GM21515 (cell line): ENCODE data around the gene METTL23.
A peak's percentile ranks its signal among the peaks of the same experiment; 100 is the strongest.
"Not testable (repeated sequence)": the region's sequence is repeated elsewhere in the genome, so short reads cannot be mapped to it uniquely, and the experiment has no call there.

Source experiments
- ATAC-seq: cut with Tn5 transposase; IDR thresholded peaks from one replicate; pipeline ENCODE4 v1.9.1; 2021; ENCODE audit not compliant: unreplicated experiment

Gene METTL23

GRCh38 chr17:76713765-76714164, 12.9 kb upstream of the METTL23 start:
- no peak for ATAC-seq

GRCh38 chr17:76714336-76714735, 12.3 kb upstream of the METTL23 start:
- no peak for ATAC-seq

DNA sequence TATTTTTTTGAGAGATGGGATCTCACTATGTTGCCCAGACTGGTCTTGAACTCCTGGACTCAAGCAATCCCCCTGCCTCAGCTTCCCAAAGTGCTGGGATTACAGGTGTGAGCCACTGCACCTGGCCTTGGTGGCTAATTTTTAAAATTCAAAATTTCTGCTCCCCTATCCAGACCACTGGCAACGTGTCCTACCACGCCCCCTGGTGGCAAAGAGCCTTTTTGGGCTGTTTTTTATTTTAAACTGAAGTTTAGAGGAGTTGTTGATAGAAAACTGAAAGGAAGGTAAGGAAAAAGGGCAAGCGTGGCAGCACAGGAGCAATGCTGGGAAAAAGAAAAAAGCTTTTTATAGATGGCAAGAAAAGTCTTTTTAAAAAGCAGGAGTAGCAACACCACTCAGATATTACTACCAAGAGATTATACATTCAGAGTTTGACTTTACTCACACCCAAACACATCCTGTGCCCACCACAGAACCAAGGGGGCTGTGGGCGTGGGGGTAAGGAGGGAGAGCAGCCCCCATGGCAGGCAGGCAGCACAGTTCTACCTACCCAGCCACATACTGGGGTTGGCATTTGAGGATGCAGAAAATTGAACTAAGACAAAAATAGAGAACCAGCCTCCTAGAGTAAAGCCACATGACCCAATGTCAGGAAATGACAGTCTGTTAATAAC, 11.7 kb upstream of the METTL23 start:
- ATAC-seq, result no peak

DNA sequence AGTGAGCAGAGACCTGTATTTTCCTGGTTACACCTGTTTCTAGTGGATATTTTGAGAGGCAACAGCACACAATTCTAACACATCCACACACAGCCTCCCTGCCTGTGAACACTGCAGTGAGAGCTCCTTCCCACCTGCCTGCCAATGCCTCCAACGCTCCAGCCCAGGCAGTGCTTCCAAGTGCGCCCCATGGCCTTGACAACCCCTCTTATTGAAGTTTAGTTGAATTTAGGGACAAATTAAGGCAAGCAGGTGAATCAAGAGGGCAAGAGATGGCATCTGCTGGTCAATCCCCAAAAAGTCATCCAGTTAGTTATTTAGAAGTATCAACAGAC, 11.2 kb upstream of the METTL23 start:
- no peak for ATAC-seq

DNA sequence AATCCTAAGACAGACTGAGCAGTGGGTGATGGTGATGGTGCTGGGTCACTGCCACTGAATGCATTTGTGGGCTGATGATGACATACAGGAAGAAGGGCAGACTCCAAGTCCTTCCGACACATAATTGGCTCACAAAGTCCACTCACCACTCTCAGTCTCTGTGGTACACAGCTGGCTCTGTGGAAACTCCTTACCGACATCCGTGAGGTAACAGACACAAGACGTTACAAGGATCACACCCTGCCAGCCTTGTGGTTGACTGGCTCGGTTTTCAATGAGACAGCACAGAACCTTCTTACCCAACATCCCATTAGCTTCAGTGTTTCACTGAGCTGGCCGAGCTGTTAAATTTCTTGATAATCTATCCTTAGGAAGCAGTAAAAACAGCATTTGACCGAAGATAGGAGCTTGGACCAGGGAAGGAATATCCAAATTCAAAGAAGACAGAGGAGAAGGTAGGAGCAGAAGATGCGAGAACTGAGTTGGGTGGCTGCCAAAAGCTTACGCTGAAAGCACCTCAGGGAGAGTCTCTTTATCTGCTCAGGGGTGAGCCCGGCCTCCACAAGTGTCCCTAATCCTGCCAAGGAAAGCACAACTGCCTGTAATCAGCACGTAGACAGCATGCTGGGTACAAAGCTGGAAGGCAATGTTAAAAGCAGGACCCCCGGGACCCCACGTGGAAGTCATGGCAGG, 10.3 kb upstream of the METTL23 start:
- ATAC-seq, result no peak

DNA sequence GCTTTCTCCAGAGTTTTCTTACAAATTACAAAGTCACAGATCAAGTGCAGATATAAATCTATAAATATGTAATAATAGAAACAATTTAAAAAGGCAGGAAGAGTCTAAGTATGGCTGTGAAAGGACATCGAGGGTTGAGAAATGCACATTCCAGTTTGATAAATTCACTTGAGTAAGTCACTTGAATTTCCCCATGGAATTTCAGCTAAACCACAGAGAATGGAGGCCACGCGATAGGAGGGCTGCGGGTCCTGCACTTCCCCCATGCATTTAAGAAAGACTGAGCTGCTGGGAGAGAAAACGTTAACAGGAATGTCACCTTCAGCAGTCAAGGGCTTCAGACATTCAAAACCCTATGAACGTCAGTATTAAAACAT, 9.8 kb upstream of the METTL23 start:
- ATAC-seq, result no peak

DNA sequence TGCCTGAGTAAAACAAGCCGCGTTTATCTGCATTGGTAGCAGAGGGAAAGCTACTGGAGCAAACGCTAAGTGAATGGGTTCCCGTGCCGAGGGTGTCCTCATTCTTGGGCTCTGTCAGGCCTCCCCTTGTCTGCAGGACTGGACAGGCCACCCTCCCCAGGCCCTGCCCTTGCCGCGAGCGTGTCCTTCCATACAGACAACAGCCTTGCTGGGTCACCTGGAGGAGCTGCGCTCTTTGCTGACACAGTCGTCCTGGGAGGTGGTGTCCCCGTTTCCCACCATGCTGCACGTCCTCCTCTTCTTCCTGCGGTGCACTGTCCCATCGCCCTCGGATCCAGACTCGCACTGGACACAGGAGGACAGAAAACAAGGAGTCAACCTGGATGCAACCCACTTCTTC, 8.1 kb upstream of the METTL23 start:
- ATAC-seq, result no peak

- ATAC-seq, result no peak
Measured at GRCh38 chr17:76720211-76720610, 6.4 kb upstream of the METTL23 start.

DNA sequence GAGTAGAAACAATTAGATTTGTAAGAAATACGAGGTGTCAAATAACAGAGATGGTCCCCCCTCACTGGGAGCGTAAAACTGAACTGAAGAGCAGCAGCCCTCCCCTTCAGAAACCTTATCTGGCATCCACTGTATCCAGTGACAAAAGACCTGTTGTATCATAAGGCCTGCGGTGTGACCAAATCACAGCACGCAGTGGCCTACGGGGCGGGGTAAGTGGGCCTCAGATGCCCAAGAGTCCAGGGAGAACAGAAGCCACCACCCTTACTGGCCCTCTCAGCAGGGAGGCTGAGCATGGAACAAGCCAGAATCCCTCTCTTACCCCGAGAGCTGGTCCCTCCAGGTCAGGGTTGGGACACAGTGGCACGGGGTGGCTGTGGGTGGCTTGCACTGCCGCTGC, 5.7 kb upstream of the METTL23 start:
- no peak for ATAC-seq

- ATAC-seq, result no peak
Measured at GRCh38 chr17:76721463-76721862, 5.2 kb upstream of the METTL23 start.

- ATAC-seq, result no peak
Measured at GRCh38 chr17:76722279-76722678, 4.4 kb upstream of the METTL23 start.

DNA sequence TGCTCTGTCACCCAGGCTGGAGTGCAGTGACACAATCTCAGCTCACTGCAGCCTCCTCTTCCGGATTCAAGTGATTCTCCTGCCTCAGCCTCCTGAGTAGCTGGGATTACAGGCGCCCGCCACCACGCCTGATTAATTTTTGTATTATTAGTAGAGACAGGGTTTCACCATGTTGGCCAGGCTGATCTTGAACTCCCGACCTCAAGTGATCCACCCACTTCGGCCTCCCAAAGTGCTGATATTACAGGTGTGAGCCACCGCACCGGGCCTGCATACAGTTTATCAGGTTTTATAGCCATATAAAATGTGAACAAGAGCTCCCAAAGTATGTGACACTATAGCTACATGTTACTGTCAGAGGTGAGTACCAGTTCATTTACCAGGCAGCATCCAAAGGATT, 3.7 kb upstream of the METTL23 start:
- not testable (repeated sequence) for ATAC-seq

DNA sequence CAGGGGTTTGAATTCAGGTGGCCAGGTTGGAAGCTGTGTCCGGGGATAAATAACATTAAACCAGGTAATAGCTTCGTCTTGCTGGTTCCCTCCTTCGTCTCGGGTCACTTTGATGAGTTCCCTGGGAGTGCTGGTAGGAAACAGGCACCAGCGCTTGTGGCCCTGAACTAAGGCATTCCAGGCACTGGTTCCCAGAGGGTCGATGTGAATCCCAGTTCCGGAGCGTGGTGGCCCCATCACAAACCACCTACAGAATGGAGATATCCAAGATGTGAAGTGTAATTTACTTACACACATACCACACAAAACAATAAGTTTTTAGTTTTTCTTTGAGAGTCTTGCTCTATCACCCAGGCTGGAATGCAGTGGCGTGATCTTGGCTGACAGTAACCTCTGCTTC, 2.8 kb upstream of the METTL23 start:
- no peak for ATAC-seq

GRCh38 chr17:76725580-76726230, 934 bp upstream of the METTL23 start:
- peak; percentile 14 for ATAC-seq

- ATAC-seq, result peak; percentile 65
Measured at GRCh38 chr17:76726231-76726775, 336 bp upstream of the METTL23 start, which contains the start of gene JMJD6. Gene JMJD6 (minus strand): TSS chr17:76726606. CDS start chr17:76726475, 131 bp downstream.

- no peak for ATAC-seq
Measured at GRCh38 chr17:76727745-76728456, 1.3 kb downstream of the METTL23 start.

- not testable (repeated sequence) for ATAC-seq
Measured at GRCh38 chr17:76731800-76732733, 5.4 kb downstream of the METTL23 start.

DNA sequence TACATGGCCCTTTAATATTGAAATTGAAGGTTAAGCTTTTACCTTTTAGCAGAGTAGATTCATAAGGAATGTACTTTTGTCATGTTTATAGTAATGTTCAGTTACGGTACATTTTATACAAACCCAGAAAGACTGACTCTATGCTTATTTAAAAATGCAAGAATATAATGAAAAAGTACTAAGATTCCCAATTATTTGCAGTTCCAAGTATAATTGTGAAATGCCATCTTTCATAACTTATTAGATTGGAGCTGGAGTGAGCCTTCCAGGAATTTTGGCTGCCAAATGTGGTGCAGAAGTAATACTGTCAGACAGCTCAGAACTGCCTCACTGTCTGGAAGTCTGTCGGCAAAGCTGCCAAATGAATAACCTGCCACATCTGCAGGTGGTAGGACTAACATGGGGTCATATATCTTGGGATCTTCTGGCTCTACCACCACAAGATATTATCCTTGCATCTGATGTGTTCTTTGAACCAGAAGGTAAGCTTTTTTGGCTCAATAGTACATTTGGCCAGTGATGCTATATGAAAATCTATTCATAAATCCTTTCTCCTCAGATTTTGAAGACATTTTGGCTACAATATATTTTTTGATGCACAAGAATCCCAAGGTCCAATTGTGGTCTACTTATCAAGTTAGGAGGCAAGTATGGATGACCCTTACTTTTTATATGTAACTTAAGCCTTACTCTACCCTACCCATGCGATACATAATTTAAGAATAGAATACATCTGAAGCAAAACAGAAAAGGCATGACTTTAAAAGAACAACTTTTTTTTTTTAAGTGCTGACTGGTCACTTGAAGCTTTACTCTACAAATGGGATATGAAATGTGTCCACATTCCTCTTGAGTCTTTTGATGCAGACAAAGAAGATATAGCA, 6.3 kb downstream of the METTL23 start:
- no peak for ATAC-seq

DNA sequence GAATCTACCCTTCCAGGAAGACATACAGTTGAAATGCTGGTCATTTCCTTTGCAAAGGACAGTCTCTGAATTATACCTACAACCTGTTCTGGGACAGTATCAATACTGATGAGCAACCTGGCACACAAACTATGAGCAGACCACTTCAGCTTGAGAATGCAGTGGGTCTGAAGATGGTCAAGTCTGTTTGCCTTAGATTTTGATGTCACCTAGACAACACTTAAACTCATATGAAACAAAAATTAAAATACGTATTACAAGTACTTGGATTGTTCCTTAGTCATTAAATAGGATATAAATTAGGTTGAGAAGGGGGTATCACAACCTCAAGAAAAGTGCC, 6.9 kb downstream of the METTL23 start:
- no peak for ATAC-seq
